Measurements from ENCODE around the gene TLE2. TPM values are rescaled to one million over a fixed set of nuclear protein-coding genes. Genes with fewer than 3 reads are reported as not detected.
A peak's percentile ranks its signal among the peaks of the same experiment; 100 is the strongest.

TLE2 gene
- total and polyA plus RNA-seq, 2 of the 4 experiments (the other 2 are of a cell fraction) = under 0.01 to 0.41 TPM

- BruUV-seq (replicated peaks) = no TSS peak
- H2BK5ac ChIP-seq (ENCODE audit: low read depth, low read length, poor library complexity, severe bottlenecking) = no peak overlapping the region
- H4K20me1 ChIP-seq (ENCODE audit: insufficient read depth, low read length) = no peaks in the 10 kb centered on the region
- intact Hi-C loops (cut with micrococcal nuclease) = no loop called here
- no peaks in the 10 kb centered on the region for H3K36me3 ChIP-seq (ENCODE audit: control insufficient read depth, insufficient read depth, low read length)
- H3K4me2 ChIP-seq (ENCODE audit: low read depth, low read length) = no peak overlapping the region
- no peak for DNase-seq
- H3K56ac ChIP-seq (ENCODE audit: extremely low read depth, insufficient read depth, low read length) = no peak overlapping the region
- H2BK15ac ChIP-seq (ENCODE audit: low read depth, low read length) = no peak overlapping the region
- H4K5ac ChIP-seq (ENCODE audit: low read depth, low read length) = no peak overlapping the region
- no peak for TF ChIP-seq MXI1 (IDR thresholded peaks at IDR 0.05; ENCODE audit: borderline replicate concordance, low read depth, low read length)
- no peak for TF ChIP-seq MAFK (IDR thresholded peaks at IDR 0.05; ENCODE audit: low read depth, low read length)
- CTCF ChIA-PET = no interaction called here
- no peaks in the 10 kb centered on the region for H3K9me1 ChIP-seq (ENCODE audit: insufficient read depth, low read length)
- in situ Hi-C loops (cut with MboI; ENCODE audit: low sequenced_read_pairs) = no loop called here
- H2AK9ac ChIP-seq (replicated peaks; ENCODE audit: low read depth, low read length, poor library complexity) = no peak overlapping the region
- H3K27me3 ChIP-seq (ENCODE audit: control insufficient read depth, insufficient read depth, low read length) = peaks cover 10% of the 10 kb centered on the region
- H2BK120ac ChIP-seq (ENCODE audit: low read depth, low read length) = no peak overlapping the region
- H3K27ac ChIP-seq (ENCODE audit: insufficient read depth, low read length) = no peak overlapping the region
- dilution Hi-C loops (cut with HindIII; ENCODE audit: low sequenced_read_pairs, unreplicated experiment) = no loop called here
- H2AFZ ChIP-seq (replicated peaks; ENCODE audit: low read length, poor library complexity) = peak overlapping the region; percentile 65
- H3K9me3 ChIP-seq (ENCODE audit: control insufficient read depth, insufficient read depth, low read length) = no peaks in the 10 kb centered on the region
- H4K8ac ChIP-seq (ENCODE audit: low read depth in 2 of 2, low read length in 2 of 2) = no peak overlapping the region; a peak in 1 of 4 replicates
- H2AK5ac ChIP-seq (ENCODE audit: low read depth, low read length) = no peak overlapping the region
- WGBS, 2 experiments (ENCODE audit: extremely low coverage in 2 of 2, insufficient read length in 1 of 2) = 46% methylated on average over 3 of the region's 8 CpGs; no CpG with 5 or more reads in 1 of the 2 experiments
- H3K18ac ChIP-seq (ENCODE audit: low read depth, low read length) = no peak overlapping the region
- peaks cover 10% of the 10 kb centered on the region; the same call in 1 of the 2 replicates for H3K4me1 ChIP-seq (ENCODE audit: control insufficient read depth, insufficient read depth, low read length)
- H2BK20ac ChIP-seq (ENCODE audit: low read depth, low read length) = no peak overlapping the region
- H3K14ac ChIP-seq (replicated peaks; ENCODE audit: low read depth, low read length) = no peak overlapping the region
- POLR2A ChIA-PET (ENCODE audit: unreplicated experiment) = interaction anchor here (0.7 kb wide), 1 partner anchor 23 kb away, joined by 3 read pairs; no protein-coding TSS in a partner anchor
- no peak overlapping the region for H3K4me3 ChIP-seq (ENCODE audit: insufficient read depth, low read depth, low read length)
- no peak overlapping the region for H3K4ac ChIP-seq (ENCODE audit: low read depth, low read length)
- no peak overlapping the region for H4K91ac ChIP-seq (ENCODE audit: insufficient read depth, low read depth, low read length)
- H3K79me1 ChIP-seq (ENCODE audit: low read depth in 1 of 2, low read length in 2 of 2) = no peaks in the 10 kb centered on the region
- no peak overlapping the region for H3K9ac ChIP-seq (ENCODE audit: low read depth, low read length)
- no peak overlapping the region for H3K23ac ChIP-seq (ENCODE audit: low read depth, low read length)
- no peak for ATAC-seq (ENCODE audit: low read depth)
Observed at GRCh38 chr19:2982561-2982960, 46.5 kb downstream of the TLE2 start.
